HG03575 (cell line): Measurements from ENCODE around the gene MTIF3.

Experiments
- ATAC-seq: cut with Tn5 transposase; IDR thresholded peaks from one replicate; pipeline ENCODE4 v1.9.1; 2021; ENCODE audit not compliant: unreplicated experiment, insufficient number of reproducible peaks, low FRiP score; ENCODE audit errors: extremely low read depth

Gene MTIF3

GRCh38 chr13:27449936-27450828 lies at the start of gene MTIF3:
TSS of gene MTIF3 (minus strand) at chr13:27450564. CDS start at chr13:27440448, 10,116 bp downstream.
- ATAC-seq: peak; percentile 69

- no peak for ATAC-seq
Measured at GRCh38 chr13:27497563-27498230, 47.3 kb upstream of the MTIF3 start.

- ATAC-seq: no peak
Measured at GRCh38 chr13:27496536-27497273, 46.3 kb upstream of the MTIF3 start.

DNA sequence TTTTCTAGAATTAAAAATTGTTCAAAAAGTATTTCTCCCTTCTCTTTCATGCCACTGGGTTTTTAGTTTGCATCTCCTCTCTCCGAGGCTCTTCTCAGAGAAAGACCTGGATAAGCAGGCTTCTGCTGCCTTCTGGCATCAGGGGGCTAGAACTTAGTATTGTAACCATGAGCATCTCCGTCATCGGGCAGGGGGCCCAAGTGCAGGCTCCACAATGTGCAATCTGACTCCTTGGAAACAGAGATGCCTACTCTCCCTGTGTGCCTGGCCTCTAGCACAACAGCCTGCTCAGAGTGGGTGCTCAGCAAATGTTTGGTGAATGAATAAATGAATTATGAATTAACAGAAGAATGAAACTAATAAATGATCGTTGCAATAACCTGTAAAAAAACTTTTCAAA lies 45.6 kb upstream of the MTIF3 start:
- no peak for ATAC-seq

- ATAC-seq: no peak
Measured at GRCh38 chr13:27495551-27495950, 45.2 kb upstream of the MTIF3 start.

- no peak for ATAC-seq
Measured at GRCh38 chr13:27493981-27494380, 43.6 kb upstream of the MTIF3 start.

DNA sequence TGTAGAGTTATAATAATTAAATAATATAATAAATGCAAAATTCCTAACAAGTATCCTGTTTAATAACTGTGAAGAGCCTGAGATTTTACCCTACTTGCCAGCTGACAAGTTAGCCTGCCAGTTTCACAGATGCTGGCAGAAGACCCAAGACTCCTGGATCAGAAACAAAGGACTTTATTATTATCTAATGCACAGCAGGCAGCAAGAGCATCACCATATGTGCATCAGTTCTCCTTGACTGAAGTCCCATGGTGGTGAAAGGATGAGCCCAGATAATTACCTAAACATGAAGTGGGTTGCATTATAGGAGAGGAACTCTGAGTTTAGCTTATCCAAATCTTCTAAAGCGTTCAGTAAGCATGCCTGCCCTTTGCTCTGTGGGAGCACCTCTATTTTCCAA lies 39.1 kb upstream of the MTIF3 start:
- ATAC-seq: no peak

DNA sequence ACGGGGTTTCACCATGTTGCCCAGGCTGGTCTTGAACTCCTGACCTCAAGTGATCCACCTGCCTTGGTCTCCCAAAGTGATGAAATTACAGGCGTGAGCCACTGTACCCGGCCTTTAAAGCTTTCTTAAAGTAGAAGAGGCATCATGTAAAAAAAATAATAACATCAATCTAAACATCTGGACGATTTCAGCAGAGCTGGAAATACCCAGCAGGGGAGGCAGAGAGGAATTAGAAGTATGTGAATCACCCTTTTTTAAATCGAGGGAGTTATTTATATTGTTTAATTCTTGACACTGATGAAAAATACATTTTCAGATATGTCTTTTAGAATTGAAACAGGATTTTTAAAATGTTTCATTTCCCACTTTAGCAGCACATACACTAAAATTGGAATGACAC lies 37.4 kb upstream of the MTIF3 start:
- no peak for ATAC-seq

DNA sequence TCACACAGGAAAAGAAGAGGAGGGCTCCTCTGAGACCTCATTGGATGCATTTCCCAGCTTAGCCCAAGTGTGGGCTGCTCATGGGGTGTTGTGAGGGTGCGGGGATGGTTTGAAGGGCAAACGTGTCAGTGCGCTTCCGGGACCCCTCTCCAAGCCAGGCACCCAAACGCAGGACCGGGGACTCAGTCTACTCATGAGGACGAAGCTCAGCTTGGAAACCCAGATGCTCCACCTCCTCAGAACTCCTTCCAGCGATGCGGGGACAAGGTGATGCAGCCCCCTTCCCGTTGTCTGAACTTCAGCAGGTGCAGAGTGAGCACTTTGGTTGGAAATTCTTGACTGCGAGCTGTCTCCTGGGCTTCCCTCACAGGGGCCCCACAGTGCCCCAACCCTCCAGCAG lies 33.1 kb upstream of the MTIF3 start:
- no peak for ATAC-seq

GRCh38 chr13:27482983-27483382 lies 32.6 kb upstream of the MTIF3 start:
- peak; percentile 72 for ATAC-seq

DNA sequence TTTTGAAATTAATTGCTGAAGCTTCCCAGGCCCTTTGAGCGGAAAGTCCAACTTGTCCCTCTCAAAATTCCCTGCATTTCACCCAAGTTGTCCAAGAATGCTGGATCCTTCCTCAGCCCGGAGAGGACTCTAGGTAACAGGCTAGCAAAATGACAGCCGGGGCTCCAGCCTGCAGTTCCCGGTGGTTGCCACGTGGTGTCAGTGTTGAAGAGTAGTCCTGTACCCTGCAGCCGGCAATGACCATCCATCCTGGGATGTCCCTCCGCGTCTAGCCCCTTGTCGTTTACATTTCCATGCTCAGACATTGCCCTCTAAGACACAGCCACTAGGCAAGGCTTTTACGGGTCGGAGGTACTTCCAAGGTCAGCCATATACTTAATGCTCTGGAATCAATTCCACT lies 31.4 kb upstream of the MTIF3 start:
- no peak for ATAC-seq

GRCh38 chr13:27476943-27477703 lies 26.8 kb upstream of the MTIF3 start:
- ATAC-seq: no peak

- ATAC-seq: no peak
Measured at GRCh38 chr13:27474751-27475268, 24.4 kb upstream of the MTIF3 start.

DNA sequence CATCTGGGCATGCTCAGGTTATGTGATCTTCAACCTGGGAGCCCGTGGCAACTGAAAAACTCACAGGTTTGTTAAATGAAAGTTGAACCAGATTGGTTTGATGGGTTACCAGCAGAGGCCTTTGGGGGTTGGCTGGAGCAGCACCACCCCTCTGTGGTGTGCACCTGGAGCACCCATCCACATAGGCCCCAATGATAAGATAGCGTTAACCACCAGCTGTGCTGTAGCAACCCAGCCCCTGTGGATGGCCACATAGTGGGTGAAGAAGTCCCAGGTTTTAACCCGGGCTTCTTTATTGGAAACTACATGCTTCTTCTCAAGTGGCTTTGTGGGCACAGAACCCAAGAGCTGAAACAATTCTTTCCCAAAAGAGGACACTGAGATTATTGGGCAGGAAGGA lies 22.6 kb upstream of the MTIF3 start:
- no peak for ATAC-seq

DNA sequence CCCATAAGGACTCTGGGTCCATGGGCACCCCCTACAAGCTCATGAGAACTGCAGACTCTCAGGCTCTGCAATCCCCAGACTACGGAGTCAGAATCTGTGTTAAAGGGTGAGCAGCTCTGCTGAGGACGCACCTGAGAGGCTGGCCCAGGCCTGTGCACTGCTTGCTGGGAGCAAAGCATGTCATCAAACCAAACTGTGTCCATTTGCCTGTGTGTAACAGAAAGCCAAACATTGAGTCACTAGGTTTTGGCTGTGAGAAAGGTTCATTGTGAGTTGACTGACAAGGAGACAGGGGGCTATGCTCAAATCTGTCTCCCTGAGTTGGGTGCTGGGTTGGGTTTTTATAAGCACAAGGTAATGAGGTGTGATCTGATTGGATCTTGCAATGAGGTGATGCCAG lies 22.1 kb upstream of the MTIF3 start:
- ATAC-seq: no peak

DNA sequence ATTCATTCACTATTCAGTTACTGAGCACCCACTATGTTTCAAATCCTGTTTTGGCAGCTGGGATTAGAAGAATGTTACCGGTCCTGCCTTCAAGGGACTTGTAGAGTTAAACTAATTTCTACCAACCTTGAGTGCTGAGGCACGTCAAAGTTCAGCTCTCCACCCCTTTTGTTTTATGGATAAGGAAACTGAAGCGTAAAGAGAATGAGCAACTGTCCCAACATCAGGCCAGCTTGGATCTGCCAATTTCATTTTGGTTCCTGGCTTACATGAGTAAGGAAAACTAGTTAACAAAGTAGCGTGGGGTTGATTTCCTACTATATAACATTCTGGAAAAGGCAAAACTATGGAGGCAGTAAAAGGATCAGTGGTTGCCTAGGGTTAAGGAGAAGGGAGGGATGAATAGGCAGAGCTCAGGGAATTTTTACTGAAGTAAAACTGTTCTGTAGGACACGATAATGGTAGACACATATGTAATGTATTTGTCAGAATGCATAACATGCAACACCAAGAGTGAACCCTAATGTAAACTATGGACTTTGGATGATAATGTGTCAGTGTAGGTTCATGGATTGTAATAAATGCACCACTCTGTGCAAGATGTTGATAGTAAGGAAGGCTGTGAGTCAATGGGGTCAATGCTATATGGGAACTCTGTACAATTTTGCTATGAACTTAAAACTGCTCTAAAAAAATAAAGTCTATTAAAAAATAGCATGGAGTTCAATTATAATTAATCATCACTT lies 19.9 kb upstream of the MTIF3 start:
- no peak for ATAC-seq

GRCh38 chr13:27466513-27466912 lies 16.1 kb upstream of the MTIF3 start:
- no peak for ATAC-seq

DNA sequence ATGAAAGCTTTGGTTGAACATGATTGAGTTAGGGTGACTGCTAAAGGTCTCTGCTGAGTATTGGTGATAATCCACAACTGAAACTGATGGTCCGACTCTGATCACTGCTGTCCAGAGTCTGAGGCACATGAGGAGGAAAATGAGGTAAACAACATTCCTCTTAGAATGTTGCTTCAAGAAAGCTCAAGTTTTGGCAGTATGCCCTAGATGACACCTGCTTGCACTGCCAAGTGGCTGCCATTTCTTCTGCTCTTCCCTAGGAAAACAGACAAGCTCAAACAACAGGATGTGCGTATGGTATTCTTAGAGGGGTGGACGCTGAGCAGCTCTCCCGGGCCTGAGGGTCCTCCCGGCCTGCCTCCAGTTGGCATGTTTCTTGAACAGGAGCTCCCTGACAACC lies 15.2 kb upstream of the MTIF3 start:
- ATAC-seq: no peak
